ENCODE data around the gene CREB3L2. TPM values are rescaled to one million over a fixed set of nuclear protein-coding genes. Genes with fewer than 3 reads are reported as not detected.
"Not testable (repeated sequence)": the region's sequence is repeated elsewhere in the genome, so short reads cannot be mapped to it uniquely, and the experiment has no call there.

The CREB3L2 gene
- total RNA-seq, 4 donors from 2014 or later, result 43.5 to 73.0 (median 51.2) TPM

DNA sequence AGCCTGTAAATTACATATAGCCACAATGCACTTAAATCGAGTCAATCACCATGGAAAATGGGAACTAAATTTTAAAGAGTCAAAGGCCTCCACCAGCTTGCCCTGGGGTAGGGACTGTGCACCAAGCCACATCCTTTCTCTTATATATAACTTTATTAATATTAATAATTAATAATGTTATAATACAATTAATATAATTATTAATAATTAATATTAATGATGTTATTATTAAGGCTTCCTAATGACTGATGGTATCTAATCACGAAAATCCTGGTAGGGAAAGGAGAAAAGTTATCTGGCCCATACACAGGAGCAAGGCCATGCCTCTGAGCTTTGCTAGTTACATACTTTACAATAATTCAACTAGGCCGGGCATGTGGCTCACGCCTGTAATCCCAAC is 87.9 kb downstream of the CREB3L2 start:
- H3K36me3 ChIP-seq, result peaks cover 0 to 65% (median 0%) of the 10 kb centered on the region in 3 donors
- WGBS, 2 donors, result 83 to 94% methylated on average over 4 of the region's 4 CpGs
- TF ChIP-seq EP300 (IDR thresholded peaks at IDR 0.05) (no peak), POLR2A (IDR thresholded peaks at IDR 0.05) (no peak)
- H3K27ac ChIP-seq, result no peak overlapping the region
- no peaks in the 10 kb centered on the region for H3K27me3 ChIP-seq
- no peak overlapping the region for H3K4me3 ChIP-seq
- DNase-seq (ENCODE audit: low spot score in 2 of 2), result no peak
- no peaks in the 10 kb centered on the region for H3K9me3 ChIP-seq
- peaks cover 0 to 31% (median 2%) of the 10 kb centered on the region in 4 donors for H3K4me1 ChIP-seq

DNA sequence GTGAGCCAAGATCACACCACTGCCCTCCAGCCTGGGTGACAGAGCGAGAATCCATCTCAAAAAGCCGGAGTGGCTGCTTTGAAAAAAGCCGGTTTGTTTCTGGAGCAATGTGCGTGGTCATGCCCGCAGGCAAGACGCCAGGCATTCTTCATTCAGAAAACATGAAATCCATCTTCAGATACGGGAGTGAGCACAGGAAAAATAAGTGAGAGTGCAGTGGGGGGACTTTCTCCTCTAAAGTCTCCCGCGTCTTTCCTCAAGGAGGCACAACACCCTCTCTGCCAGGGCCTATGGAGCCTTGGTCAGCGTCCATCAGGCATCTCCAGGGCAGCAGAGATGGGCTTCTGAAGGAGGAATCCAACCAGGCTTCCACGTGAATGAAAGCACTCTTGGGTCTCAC is 92.8 kb downstream of the CREB3L2 start:
- no peak for TF ChIP-seq POLR2A (IDR thresholded peaks at IDR 0.05)
- TF ChIP-seq EP300 (IDR thresholded peaks at IDR 0.05), result peak in 1 of 2 donors; percentile 56
- WGBS, 2 donors, result 36 to 38% methylated on average over 11 of the region's 11 CpGs
- H3K9me3 ChIP-seq, result no peaks in the 10 kb centered on the region
- H3K4me1 ChIP-seq, result peaks cover 0 to 35% (median 10%) of the 10 kb centered on the region in 4 donors
- peak; percentile 50 to 58 for DNase-seq (ENCODE audit: low spot score in 2 of 2)
- no peak overlapping the region for H3K4me3 ChIP-seq
- H3K27ac ChIP-seq, result peak overlapping the region; percentile 68 to 87 (median 74)
- H3K27me3 ChIP-seq, result no peaks in the 10 kb centered on the region
- H3K36me3 ChIP-seq, result peaks cover 0 to 84% (median 3%) of the 10 kb centered on the region in 3 donors

DNA sequence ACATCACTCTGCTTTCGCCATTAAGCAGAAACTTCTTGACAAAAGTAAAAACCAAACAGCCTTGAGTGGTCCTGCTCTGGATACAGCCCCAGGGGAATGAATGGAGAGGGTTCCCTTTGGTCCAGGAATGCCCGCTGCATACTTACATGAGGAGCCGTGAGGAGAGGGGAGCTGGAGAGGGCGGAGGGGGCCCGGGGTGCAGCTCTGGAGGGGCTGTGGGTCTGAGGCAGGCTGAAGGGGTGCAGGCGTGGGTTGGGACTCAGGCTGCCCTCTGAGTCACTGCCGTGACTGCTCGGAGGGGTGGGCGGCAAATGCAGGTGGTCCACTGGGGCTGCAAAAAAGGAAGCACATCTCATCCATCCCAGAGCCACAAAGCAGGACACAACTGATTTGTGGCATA is 93.8 kb downstream of the CREB3L2 start:
- no peak overlapping the region for H3K4me3 ChIP-seq
- no peaks in the 10 kb centered on the region for H3K9me3 ChIP-seq
- no peak for DNase-seq (ENCODE audit: low spot score in 2 of 2)
- no peak for TF ChIP-seq POLR2A (IDR thresholded peaks at IDR 0.05)
- no peak for TF ChIP-seq EP300 (IDR thresholded peaks at IDR 0.05)
- TF ChIP-seq, protein P1, sequence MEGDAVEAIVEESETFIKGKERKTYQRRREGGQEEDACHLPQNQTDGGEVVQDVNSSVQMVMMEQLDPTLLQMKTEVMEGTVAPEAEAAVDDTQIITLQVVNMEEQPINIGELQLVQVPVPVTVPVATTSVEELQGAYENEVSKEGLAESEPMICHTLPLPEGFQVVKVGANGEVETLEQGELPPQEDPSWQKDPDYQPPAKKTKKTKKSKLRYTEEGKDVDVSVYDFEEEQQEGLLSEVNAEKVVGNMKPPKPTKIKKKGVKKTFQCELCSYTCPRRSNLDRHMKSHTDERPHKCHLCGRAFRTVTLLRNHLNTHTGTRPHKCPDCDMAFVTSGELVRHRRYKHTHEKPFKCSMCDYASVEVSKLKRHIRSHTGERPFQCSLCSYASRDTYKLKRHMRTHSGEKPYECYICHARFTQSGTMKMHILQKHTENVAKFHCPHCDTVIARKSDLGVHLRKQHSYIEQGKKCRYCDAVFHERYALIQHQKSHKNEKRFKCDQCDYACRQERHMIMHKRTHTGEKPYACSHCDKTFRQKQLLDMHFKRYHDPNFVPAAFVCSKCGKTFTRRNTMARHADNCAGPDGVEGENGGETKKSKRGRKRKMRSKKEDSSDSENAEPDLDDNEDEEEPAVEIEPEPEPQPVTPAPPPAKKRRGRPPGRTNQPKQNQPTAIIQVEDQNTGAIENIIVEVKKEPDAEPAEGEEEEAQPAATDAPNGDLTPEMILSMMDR (IDR thresholded peaks at IDR 0.05), result no peak
- H3K27ac ChIP-seq, result peak overlapping the region; percentile 52 to 87 (median 74)
- peaks cover 0 to 44% (median 12%) of the 10 kb centered on the region in 4 donors for H3K4me1 ChIP-seq
- no peaks in the 10 kb centered on the region for H3K27me3 ChIP-seq
- 81% methylated on average over 9 of the region's 9 CpGs for WGBS, 2 donors
- H3K36me3 ChIP-seq, result peaks cover 0 to 84% (median 3%) of the 10 kb centered on the region in 3 donors

DNA sequence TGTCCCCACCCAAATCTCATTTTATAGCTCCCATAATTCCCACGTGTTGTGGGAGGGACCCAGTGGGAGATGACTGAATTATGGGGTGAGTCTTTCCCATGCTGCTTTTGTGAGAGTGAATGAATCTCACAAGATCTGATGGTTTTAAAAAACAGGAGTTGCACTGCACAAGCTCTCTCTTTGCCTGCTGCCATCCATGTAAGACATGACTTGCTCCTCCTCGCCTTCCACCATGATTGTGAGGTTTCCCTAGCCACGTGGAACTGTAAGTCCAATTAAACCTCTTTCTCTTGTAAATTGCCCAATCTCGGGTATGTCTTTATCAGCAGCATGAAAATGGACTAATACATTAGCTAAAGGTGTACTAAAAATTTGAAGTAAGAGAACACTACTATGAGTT is 95.2 kb downstream of the CREB3L2 start:
- DNase-seq (ENCODE audit: low spot score in 2 of 2); H3K4me3 ChIP-seq; H3K9me3 ChIP-seq; H3K27me3 ChIP-seq: not testable (repeated sequence)
- Histone ChIP-seq H3K27ac (peak overlapping the region in 2 of 4 donors; percentile 6 to 29), H3K36me3 (peaks cover 0 to 84% (median 3%) of the 10 kb centered on the region in 3 donors), H3K4me1 (peaks cover 0 to 44% (median 12%) of the 10 kb centered on the region in 4 donors)
- 92 to 94% methylated on average over 4 of the region's 4 CpGs for WGBS, 2 donors

DNA sequence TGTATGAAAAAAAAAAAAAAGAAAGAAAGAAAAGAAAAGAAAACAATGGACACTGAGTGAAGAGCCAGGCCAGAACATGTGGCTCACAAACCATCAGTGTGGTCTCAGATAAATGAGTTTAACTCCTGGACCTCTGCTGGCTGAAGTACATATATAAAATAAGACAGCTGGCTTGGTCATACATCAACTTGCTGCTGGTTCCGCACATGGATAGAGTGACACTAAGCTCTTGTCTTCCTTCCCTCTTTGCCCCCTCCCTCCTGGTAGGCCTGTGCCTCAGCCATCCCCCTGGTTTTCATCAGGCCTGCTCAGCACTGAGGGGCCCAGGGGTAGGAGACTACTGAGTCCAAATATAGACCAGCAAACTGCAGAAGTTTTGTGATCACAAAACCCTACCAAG is 97.1 kb downstream of the CREB3L2 start:
- TF ChIP-seq POLR2A (IDR thresholded peaks at IDR 0.05) (no peak), EP300 (IDR thresholded peaks at IDR 0.05) (no peak)
- TF ChIP-seq, protein P1 (IDR thresholded peaks at IDR 0.05), result no peak
- WGBS, 2 donors, result 25 to 27% methylated on average over 1 of the region's 1 CpG
- no peaks in the 10 kb centered on the region for H3K9me3 ChIP-seq
- peaks cover 0 to 84% (median 9%) of the 10 kb centered on the region in 3 donors for H3K36me3 ChIP-seq
- no peaks in the 10 kb centered on the region for H3K27me3 ChIP-seq
- no peak overlapping the region for H3K4me3 ChIP-seq
- H3K27ac ChIP-seq, result peak overlapping the region in 2 of 4 donors; percentile 8 to 69
- H3K4me1 ChIP-seq, result peaks cover 0 to 40% (median 10%) of the 10 kb centered on the region in 4 donors
- DNase-seq (ENCODE audit: low spot score in 2 of 2), result no peak

DNA sequence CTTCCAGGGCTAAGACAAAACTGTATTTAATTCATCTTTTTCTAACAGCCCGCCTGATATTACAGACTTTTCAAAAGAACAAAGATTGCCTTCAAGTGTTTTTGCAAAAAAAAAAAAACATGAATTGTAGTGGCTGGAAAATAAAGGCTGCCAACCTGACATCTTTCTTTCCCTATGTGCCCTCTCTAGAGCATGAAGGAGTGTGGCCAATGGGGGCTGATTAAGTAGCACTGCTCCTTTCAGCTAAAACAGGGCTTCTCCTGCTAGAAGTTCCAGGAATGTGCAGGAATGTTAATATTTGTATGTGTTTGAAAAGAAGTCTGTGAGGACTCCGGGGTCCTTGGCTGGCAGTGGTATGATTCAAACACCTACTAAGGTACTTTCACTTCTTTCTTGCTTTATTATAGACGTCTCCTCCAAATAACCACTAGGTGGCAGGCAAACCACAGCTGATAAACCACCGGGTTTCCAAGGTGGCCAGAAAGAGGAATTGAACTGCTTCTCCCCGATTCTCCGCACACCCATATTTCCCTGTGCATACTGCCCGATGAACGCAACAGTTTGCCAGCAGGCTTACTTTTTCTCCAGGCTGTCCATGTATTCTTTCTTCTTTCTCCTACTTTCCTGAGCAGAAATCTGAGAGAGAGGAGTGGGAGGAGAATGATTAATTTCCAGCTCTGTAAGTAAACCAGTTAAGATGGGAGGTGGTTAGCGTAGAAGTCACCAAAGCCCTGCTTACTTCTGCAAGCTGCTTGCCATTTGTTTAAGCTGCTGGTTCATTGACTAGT is 98.3 kb downstream of the CREB3L2 start:
- Histone ChIP-seq H3K36me3 (peaks cover 0 to 81% (median 9%) of the 10 kb centered on the region in 3 donors), H3K4me3 (no peak overlapping the region), H3K9me3 (no peaks in the 10 kb centered on the region), H3K27ac (peak overlapping the region in 3 of 4 donors; percentile 5 to 69 (median 42)), H3K4me1 (peaks cover 0 to 40% (median 9%) of the 10 kb centered on the region in 4 donors), H3K27me3 (no peaks in the 10 kb centered on the region)
- peak in 1 of 2 donors; percentile 55 for DNase-seq (ENCODE audit: low spot score in 2 of 2)
- 18 to 20% methylated on average over 9 of the region's 9 CpGs for WGBS, 2 donors
- TF ChIP-seq EP300 (IDR thresholded peaks at IDR 0.05), result no peak
- TF ChIP-seq, protein P1 (IDR thresholded peaks at IDR 0.05), result peak; percentile 76 to 94 (median 85)
